Spleen (tissue), 7 donors: Measurements from ENCODE around the gene SLC12A1.

Experiments
- CTCF ChIP-seq, 11 experiments: fragments of 200-600 bp in 7 of 11; fragments of 450-650 bp in 4 of 11; sonication (generic) in 4 of 11; IDR thresholded peaks in 8 of 11; conservative IDR thresholded peaks in 3 of 11; 1 replicate in 7 of 11; 2 replicates in 4 of 11; pipeline versions ENCODE4 v1.4.0 to v1.8.0; 2016 to 2021; ENCODE audit warnings: antibody characterized with exemption in 11 of 11, inconsistent platforms in 4 of 11, mild to moderate bottlenecking in 1 of 11
- POLR2A ChIP-seq, 3 donors: fragments of 450-650 bp; IDR thresholded peaks; one replicate each; pipeline ENCODE4 v1.5.1; 2017; ENCODE audit warnings: antibody characterized with exemption in 3 of 3, mild to moderate bottlenecking in 1 of 3
- POLR2AphosphoS5 ChIP-seq, 3 donors: sonication (generic); formaldehyde crosslinking; IDR thresholded peaks; one replicate each; pipeline ENCODE4 v1.5.1; 2017; ENCODE audit warnings: antibody characterized with exemption in 3 of 3
- donor health status: DM: no; HTN: no; CAD: no; lungs with moderate emphysema.
- donor health status: DM: no; HTN: no; CAD: no.
- donor health status: DM: no; HTN: no; CAD: no.

DNA sequence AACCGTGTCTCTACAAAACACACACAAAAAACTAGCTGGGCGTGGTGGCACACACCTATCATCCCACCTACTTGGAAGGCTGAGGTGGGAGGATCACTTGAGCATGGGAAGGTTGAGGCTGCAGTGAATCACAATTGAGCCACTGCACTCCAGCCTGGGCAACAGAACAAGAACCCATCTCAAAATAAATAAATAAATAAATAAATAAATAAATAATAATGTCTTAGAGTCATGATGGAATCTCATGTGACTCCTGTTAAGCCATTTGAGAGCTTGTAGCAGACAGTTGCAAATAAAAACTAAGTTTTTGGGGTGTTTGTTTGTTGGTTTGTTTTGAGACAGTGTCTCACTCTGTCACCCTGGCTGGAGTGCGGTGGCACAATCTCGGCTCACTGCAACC lies 33.2 kb downstream of the SLC12A1 start:
- no peak for TF ChIP-seq CTCF (IDR thresholded peaks at IDR 0.05 in 8 of 11, conservative IDR thresholded peaks at IDR 0.05 in 3 of 11)
- no peak for TF ChIP-seq POLR2A (IDR thresholded peaks at IDR 0.05)
- no peak for TF ChIP-seq POLR2AphosphoS5 (IDR thresholded peaks at IDR 0.05)
